Vagina (tissue), 2 donors: ENCODE measurements around the gene ABCC3. TPM values are rescaled to one million over a fixed set of nuclear protein-coding genes. Genes with fewer than 3 reads are reported as not detected.
"Not testable (repeated sequence)": the region's sequence is repeated elsewhere in the genome, so short reads cannot be mapped to it uniquely, and the experiment has no call there.

Source experiments
- DNase-seq, 2 donors: peaks; one replicate each; pipeline ENCODE4 v3.0.0-alpha.2; 2017; ENCODE audit errors: extremely low spot score in 2 of 2
- H3K27ac ChIP-seq: fragments of 200-600 bp; sonication (generic); one replicate; pipeline ENCODE4 v1.5.1; 2019
- H3K27me3 ChIP-seq: fragments of 200-600 bp; sonication (generic); one replicate; pipeline ENCODE4 v1.5.1; 2019
- H3K36me3 ChIP-seq, 2 donors: fragments of 200-600 bp; sonication (generic); one replicate each; pipeline ENCODE4 v1.5.1; 2017 to 2019
- H3K4me1 ChIP-seq: fragments of 200-600 bp; sonication (generic); one replicate; pipeline ENCODE4 v1.5.1; 2019
- H3K4me3 ChIP-seq, 2 donors: fragments of 200-600 bp; sonication (generic); 1 replicate in 1 of 2; 2 replicates in 1 of 2; pipeline ENCODE4 v1.5.1; 2016 to 2019
- H3K9me3 ChIP-seq: fragments of 200-600 bp; sonication (generic); one replicate; pipeline ENCODE4 v1.5.1; 2019
- CTCF ChIP-seq, 3 experiments: fragments of 450-650 bp in 2 of 3; fragments of 200-600 bp in 1 of 3; sonication (generic) in 1 of 3; IDR thresholded peaks; one replicate each; pipeline ENCODE4 v1.5.1; 2017 to 2019; ENCODE audit warnings: antibody characterized with exemption in 3 of 3, mild to moderate bottlenecking in 2 of 3, moderate library complexity in 2 of 3
- POLR2A ChIP-seq, 2 donors: fragments of 450-650 bp; IDR thresholded peaks; one replicate each; pipeline ENCODE4 v1.6.1; 2017; ENCODE audit warnings: antibody characterized with exemption in 2 of 2, mild to moderate bottlenecking in 2 of 2, moderate library complexity in 2 of 2
- POLR2AphosphoS5 ChIP-seq, 2 donors: sonication (generic); formaldehyde crosslinking; IDR thresholded peaks; one replicate each; pipeline ENCODE4 v1.9.0; 2017; ENCODE audit warnings: antibody characterized with exemption in 2 of 2, mild to moderate bottlenecking in 2 of 2, low read depth in 1 of 2; ENCODE audit not compliant: insufficient read depth in 1 of 2
- intact Hi-C: fragments of 100-400 bp; cut with DNase I; formaldehyde crosslinking; loops from one replicate; pipeline ENCODE4 v1.15.1; 2023
- total RNA-seq: library from RNA; depleted of rRNA; stranded (reverse); fragments of >200 nt; gene quantifications from one replicate; pipeline ENCODE4 v1.2.3, GENCODE V29; 2016

ABCC3 gene
- total RNA-seq, 1 donor from 2014 or later: 47.6 TPM

GRCh38 chr17:50708050-50709000 is 73.6 kb downstream of the ABCC3 start:
- H3K27me3 ChIP-seq: no peaks in the 10 kb centered on the region
- H3K9me3 ChIP-seq: no peaks in the 10 kb centered on the region
- no peaks in the 10 kb centered on the region for H3K36me3 ChIP-seq
- no peak for DNase-seq
- peak overlapping the region; percentile 71 for H3K4me3 ChIP-seq
- no peak for TF ChIP-seq POLR2A (IDR thresholded peaks at IDR 0.05)
- TF ChIP-seq CTCF (IDR thresholded peaks at IDR 0.05): peak in 1 of 3 experiments; percentile 5
- no peak for TF ChIP-seq POLR2AphosphoS5 (IDR thresholded peaks at IDR 0.05; ENCODE audit: insufficient read depth in 1 of 2, low read depth in 1 of 2)
- peaks cover 52% of the 10 kb centered on the region for H3K4me1 ChIP-seq
- intact Hi-C loops: no loop called here
- peak overlapping the region; percentile 90 for H3K27ac ChIP-seq

GRCh38 chr17:50709053-50709452 is 74.4 kb downstream of the ABCC3 start:
- H3K4me1 ChIP-seq: peaks cover 44% of the 10 kb centered on the region
- peak overlapping the region in 1 of 2 donors; percentile 71 for H3K4me3 ChIP-seq

GRCh38 chr17:50710025-50710424 is 75.3 kb downstream of the ABCC3 start:
- intact Hi-C loops: no loop called here
- no peaks in the 10 kb centered on the region for H3K9me3 ChIP-seq
- peaks cover 35% of the 10 kb centered on the region for H3K4me1 ChIP-seq
- H3K27ac ChIP-seq: peak overlapping the region; percentile 90
- no peak for TF ChIP-seq POLR2A (IDR thresholded peaks at IDR 0.05)
- no peak for TF ChIP-seq POLR2AphosphoS5 (IDR thresholded peaks at IDR 0.05; ENCODE audit: insufficient read depth in 1 of 2, low read depth in 1 of 2)
- no peak for TF ChIP-seq CTCF (IDR thresholded peaks at IDR 0.05)
- H3K4me3 ChIP-seq: no peak overlapping the region
- H3K36me3 ChIP-seq: no peaks in the 10 kb centered on the region
- H3K27me3 ChIP-seq: no peaks in the 10 kb centered on the region
- no peak for DNase-seq

More at GRCh38 chr17:50709053-50709452, 74.4 kb downstream of the ABCC3 start:
- DNase-seq, intact Hi-C loops, H3K9me3 ChIP-seq, H3K27me3 ChIP-seq, H3K36me3 ChIP-seq: not testable (repeated sequence)
- H3K27ac ChIP-seq: peak overlapping the region; percentile 90

- no peak overlapping the region for H3K4me3 ChIP-seq
- intact Hi-C loops: no loop called here
- no peak for DNase-seq
- H3K36me3 ChIP-seq: no peaks in the 10 kb centered on the region
- no peaks in the 10 kb centered on the region for H3K9me3 ChIP-seq
- peaks cover 28% of the 10 kb centered on the region for H3K4me1 ChIP-seq
- H3K27ac ChIP-seq: peak overlapping the region; percentile 90
- no peaks in the 10 kb centered on the region for H3K27me3 ChIP-seq
- TF ChIP-seq POLR2AphosphoS5 (IDR thresholded peaks at IDR 0.05; ENCODE audit: insufficient read depth in 1 of 2, low read depth in 1 of 2) (no peak), POLR2A (IDR thresholded peaks at IDR 0.05) (no peak)
These were observed 76.0 kb downstream of the ABCC3 start for GRCh38 chr17:50710650-50711049.

GRCh38 chr17:50712641-50713040 is 78.0 kb downstream of the ABCC3 start:
- H3K36me3 ChIP-seq: no peaks in the 10 kb centered on the region
- peaks cover 18% of the 10 kb centered on the region for H3K4me1 ChIP-seq
- no peaks in the 10 kb centered on the region for H3K9me3 ChIP-seq
- no peak for DNase-seq
- TF ChIP-seq CTCF (IDR thresholded peaks at IDR 0.05) (no peak), POLR2AphosphoS5 (IDR thresholded peaks at IDR 0.05; ENCODE audit: insufficient read depth in 1 of 2, low read depth in 1 of 2) (no peak), POLR2A (IDR thresholded peaks at IDR 0.05) (no peak)
- H3K27me3 ChIP-seq: no peaks in the 10 kb centered on the region
- intact Hi-C loops: no loop called here
- H3K27ac ChIP-seq: no peak overlapping the region
- no peak overlapping the region for H3K4me3 ChIP-seq

DNA sequence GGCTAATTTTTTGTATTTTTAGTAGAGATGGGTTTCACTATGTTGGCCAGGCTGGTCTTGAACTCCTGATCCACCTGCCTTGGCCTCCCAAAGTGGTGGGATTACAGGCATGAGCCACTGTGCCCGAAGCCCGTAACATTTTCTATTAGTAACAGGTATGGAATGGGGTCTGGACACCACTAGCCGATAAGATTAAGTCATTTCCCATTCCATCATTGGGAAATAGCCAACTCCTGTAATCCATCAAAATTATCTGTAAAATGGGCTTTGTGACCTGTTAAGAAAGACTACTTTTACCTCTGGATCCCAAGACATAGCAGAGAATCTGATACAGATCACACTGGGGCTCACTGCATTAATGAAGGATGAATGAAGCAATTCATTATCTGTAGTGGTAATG is 80.8 kb downstream of the ABCC3 start:
- intact Hi-C loops: no loop called here
- Histone ChIP-seq H3K4me3 (no peak overlapping the region), H3K9me3 (no peaks in the 10 kb centered on the region), H3K27ac (no peak overlapping the region), H3K36me3 (no peaks in the 10 kb centered on the region), H3K4me1 (peaks cover 7% of the 10 kb centered on the region), H3K27me3 (no peaks in the 10 kb centered on the region)
- no peak for DNase-seq
- TF ChIP-seq CTCF (IDR thresholded peaks at IDR 0.05) (no peak), POLR2A (IDR thresholded peaks at IDR 0.05) (no peak), POLR2AphosphoS5 (IDR thresholded peaks at IDR 0.05; ENCODE audit: insufficient read depth in 1 of 2, low read depth in 1 of 2) (no peak)
